Subcutaneous adipose tissue (tissue), 4 donors: Measurements from ENCODE around the gene NUDT16L1. TPM values are rescaled to one million over a fixed set of nuclear protein-coding genes. Genes with fewer than 3 reads are reported as not detected.

Experiments
- total RNA-seq, 4 donors: library from RNA; depleted of rRNA; stranded (reverse); fragments of >200 nt; gene quantifications; one replicate each; pipeline ENCODE4 v1.1.0, GENCODE V29; 2016
- TF ChIP-seq, protein P1 (sequence below): fragments of 450-650 bp; IDR thresholded peaks from one replicate; pipeline ENCODE4 v1.5.1; 2016; ENCODE audit warnings: low read depth, mild to moderate bottlenecking, control low read depth, antibody characterized with exemption, moderate library complexity

The NUDT16L1 gene
- total RNA-seq, 4 donors from 2014 or later = 11.7 to 38.8 (median 16.7) TPM

DNA sequence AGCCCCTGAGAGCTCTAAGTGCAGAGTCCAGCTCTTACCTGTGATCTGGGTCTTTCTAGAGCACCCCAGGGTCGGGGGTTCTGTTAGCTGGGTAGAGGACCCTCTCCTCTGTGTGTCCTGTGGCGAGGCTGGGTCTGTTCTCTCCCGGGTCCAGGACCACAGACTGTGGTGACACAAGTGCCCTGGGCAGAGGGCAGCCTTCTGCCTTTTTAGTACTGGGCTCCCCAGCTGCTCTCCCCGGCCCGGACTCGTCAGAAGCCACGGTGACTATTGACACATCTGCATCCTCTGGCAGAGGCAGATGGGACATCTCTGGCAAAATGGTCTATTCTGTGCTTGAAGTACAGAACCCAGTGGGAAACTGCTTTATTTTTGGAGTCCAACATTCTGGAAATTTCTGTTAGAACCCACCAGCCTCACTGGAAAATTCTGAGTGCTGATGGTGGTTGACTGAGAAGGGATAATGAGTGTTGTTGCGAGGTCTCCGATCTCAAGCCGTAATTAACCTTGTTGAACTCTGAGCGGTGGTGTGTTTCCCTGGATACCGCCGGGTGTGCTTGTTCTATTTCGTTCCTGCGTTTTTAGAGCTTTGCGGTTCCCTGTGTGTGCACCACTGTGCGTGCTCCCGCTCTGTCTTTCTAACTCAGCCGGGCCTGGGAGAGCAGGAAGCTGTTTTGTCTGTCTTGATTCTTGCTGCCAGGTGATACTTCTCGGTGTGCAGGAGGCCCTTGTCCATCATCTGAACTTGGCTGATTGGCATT lies 26.0 kb upstream of the NUDT16L1 start:
- TF ChIP-seq, protein P1, sequence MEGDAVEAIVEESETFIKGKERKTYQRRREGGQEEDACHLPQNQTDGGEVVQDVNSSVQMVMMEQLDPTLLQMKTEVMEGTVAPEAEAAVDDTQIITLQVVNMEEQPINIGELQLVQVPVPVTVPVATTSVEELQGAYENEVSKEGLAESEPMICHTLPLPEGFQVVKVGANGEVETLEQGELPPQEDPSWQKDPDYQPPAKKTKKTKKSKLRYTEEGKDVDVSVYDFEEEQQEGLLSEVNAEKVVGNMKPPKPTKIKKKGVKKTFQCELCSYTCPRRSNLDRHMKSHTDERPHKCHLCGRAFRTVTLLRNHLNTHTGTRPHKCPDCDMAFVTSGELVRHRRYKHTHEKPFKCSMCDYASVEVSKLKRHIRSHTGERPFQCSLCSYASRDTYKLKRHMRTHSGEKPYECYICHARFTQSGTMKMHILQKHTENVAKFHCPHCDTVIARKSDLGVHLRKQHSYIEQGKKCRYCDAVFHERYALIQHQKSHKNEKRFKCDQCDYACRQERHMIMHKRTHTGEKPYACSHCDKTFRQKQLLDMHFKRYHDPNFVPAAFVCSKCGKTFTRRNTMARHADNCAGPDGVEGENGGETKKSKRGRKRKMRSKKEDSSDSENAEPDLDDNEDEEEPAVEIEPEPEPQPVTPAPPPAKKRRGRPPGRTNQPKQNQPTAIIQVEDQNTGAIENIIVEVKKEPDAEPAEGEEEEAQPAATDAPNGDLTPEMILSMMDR = no peak

DNA sequence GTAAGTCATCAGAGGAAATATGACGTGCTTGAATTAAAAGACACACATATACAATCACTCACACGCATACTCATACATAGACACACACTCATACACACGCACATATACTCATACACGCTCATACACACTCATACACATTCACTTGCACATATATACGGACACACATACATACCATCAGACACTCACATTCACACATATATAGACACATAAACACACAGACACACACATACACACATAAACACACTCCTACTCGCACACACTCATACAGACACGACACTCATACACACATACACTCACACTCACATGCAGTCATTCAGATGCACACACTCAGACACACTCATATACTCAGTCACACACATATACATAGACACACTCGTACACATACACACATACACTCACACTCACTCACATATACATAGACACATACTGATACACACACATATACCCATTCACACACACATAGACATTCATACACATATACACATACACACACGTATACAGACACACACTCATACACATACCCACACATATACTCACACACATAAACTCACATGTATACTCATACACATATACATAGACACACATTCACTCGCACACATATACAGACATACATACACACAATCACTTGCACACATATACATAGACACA lies 24.9 kb upstream of the NUDT16L1 start:
- TF ChIP-seq, protein P1 = no peak

DNA sequence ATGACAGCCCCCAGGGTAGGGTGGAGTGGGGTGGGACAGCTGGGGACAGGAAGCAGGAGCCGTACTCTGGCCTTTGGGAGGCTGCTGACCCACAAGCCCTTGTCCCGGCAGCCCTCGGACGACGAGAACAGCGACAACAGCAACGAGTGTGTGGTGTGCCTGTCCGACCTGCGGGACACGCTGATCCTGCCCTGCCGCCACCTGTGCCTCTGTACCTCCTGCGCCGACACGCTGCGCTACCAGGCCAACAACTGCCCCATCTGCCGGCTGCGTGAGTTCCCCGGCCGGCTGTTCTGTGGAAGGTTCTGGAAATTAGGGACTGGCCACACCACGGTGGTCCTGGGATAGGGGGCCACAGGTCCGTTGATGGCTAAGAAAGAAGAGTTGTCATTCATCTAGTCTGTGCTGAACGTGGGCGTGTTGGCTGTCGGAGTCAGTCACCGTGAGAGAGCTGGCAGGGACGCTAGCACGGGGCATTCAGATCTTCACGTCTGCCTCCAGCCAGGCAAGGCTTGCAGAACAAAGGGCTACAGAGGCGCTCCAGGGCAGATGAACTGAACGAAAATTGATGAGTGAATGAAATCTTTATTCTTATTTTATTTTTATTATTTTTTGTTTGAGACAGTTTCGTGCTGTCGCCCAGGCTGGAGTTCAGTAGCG lies 19.8 kb upstream of the NUDT16L1 start:
- TF ChIP-seq, protein P1 = no peak

DNA sequence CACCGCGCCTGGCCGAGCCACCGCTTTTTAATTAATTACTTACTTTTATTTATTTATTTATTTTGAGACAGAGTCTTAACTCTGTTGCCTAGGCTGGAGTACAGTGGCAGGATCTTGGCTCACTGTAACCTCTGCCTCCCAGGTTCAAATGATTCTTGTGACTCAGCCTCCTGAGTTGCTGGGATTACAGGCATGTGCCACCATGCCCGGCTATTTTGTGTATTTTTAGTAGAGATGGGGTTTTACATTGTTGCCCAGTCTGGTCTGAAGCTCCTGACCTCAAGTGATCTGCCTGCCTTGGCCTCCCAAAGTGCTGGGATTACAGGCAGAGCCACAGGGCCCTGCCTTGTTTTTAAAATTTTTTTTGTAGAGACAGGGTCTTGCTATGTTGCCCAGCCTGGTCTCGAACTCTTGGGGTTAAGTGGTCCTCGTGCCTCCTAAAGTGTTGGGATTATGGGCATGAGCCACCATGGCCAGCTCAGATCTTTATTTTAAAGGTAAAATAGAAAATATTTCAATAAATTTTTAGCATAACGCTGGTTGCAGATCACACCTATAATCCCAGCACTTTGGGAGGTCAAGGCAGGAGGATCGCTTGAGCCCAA lies 18.3 kb upstream of the NUDT16L1 start:
- TF ChIP-seq, protein P1 = no peak

DNA sequence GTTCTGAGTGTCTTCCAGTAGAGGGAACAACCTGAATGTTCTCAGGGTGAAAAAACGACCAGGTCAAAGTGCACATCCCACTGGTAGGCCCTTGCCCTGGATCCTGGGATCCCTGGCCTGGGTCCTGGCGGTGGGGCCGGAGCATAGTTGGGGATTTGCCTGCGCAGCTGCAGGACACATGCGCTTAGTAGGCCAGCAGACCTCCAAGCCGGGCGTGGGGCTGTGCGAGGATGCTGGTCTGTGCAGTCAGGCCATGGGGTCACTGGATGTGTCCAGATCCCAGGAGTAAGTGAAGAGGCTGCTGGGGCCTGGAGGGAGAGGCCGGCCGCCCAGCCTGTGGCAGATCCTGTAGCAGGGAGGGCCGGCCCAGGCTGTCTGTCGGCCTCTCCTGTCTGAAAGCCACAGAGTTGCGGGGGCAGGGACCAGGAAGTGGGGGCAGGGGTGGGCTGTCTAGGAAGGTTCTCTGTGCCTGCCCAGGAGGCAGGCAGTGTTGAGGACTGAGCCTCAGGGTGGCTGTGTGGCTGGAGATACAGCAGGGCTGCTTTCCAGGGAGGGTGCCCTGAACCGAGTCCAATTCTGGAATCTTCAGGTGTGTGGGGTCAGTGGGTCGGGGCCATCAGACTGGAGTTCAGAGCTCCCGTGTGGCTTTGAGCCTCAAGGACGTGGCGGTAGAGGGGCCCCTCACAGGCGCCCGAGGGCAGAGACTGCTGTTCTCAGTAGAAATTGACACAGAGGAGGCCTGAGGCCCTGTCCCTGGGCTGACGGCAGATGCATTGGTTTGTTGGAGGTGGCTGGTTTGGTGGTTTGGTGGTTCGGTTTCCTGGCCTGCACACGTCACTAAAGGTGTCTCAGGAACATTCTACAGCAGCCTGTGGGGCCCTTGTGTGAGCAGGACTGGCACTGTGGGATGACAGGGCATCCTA lies 17.2 kb upstream of the NUDT16L1 start:
- TF ChIP-seq, protein P1 = no peak

DNA sequence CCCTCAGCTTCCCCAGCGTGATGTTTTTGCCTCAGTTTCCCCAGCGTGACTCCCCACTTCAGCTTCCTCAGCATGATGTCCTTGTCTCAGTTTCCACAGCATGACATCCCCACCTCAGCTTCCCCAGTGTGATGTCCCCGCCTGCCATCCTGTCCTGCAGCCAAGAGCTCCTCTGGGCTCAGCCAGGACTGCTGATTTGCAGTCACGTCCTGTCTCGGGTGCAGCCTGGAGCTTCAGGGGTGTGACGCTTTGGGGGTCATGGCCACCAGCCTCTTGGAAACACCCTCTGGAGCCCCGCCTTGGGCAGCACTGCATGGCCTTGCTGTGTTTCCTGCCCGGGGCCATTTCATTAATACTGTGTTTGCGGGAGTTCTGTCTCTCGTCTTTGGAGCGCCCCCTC lies 16.5 kb upstream of the NUDT16L1 start:
- TF ChIP-seq, protein P1 = no peak
